Psoas muscle (tissue), 8 donors: ENCODE measurements around the gene GUF1. TPM values are rescaled to one million over a fixed set of nuclear protein-coding genes. Genes with fewer than 3 reads are reported as not detected.

Source experiments
- ATAC-seq, 4 donors: fragments of 200-7000 bp; cut with Tn5 transposase; one replicate each; pipeline ENCODE4 v1.9.1; 2020; ENCODE audit warnings: moderate library complexity in 3 of 4, mild to moderate bottlenecking in 2 of 4
- DNase-seq, 2 donors: peaks; one replicate each; pipeline ENCODE4 v3.0.0-alpha.2; 2020
- H3K27ac ChIP-seq: fragments of 200-600 bp; one replicate; pipeline ENCODE4 v1.8.0; 2022
- H3K27me3 ChIP-seq, 3 donors: fragments of 200-600 bp in 1 of 3; one replicate each; pipeline versions ENCODE4 v1.6.1 to v1.8.0; 2013 to 2022; ENCODE audit warnings: low read length in 2 of 3, mild to moderate bottlenecking in 2 of 3, moderate library complexity in 1 of 3; ENCODE audit not compliant: insufficient read depth in 3 of 3
- H3K36me3 ChIP-seq, 2 donors: fragments of 200-600 bp in 1 of 2; one replicate each; pipeline versions ENCODE4 v1.6.1 to v1.8.0; 2013 to 2022; ENCODE audit warnings: low read depth in 1 of 2, mild to moderate bottlenecking in 1 of 2, moderate library complexity in 1 of 2; ENCODE audit not compliant: insufficient read depth in 1 of 2
- H3K4me1 ChIP-seq: fragments of 200-600 bp; one replicate; pipeline ENCODE4 v1.8.0; 2022
- H3K4me3 ChIP-seq: fragments of 200-600 bp; one replicate; pipeline ENCODE4 v1.8.0; 2022; ENCODE audit warnings: mild to moderate bottlenecking
- H3K9me3 ChIP-seq: fragments of 200-600 bp; one replicate; pipeline ENCODE4 v1.8.0; 2022
- WGBS, 3 donors: extraction: QIAGEN DNeasy Blood & Tissue Kit; methylation state at CpG; one replicate each; pipeline versions ENCODE4 v1.1.6 to v1.1.7; 2013; 5-methylcytosine and 5-hydroxymethylcytosine counted together
- intact Hi-C, 2 donors: fragments of 100-400 bp; cut with DNase I; formaldehyde crosslinking; loops; one replicate each; pipeline versions ENCODE4 v1.11.0 to v1.14.2; 2022
- long read RNA-seq, 2 donors: library from polyadenylated mRNA; unstranded; transcript quantifications; one replicate each; pipeline ENCODE4 v2.0.0, GENCODE V29; 2021
- polyA plus RNA-seq, 3 donors: library from polyadenylated mRNA; stranded (reverse); fragments of 200-250 nt; gene quantifications; one replicate each; pipeline ENCODE4 v1.2.3, GENCODE V29; 2013
- total RNA-seq, 4 donors: library from RNA; stranded (reverse); fragmentation: NEBNext Ultra II Directional in 2 of 4; extraction: Animal tissue kit (Norgen Biotek cat#: 25700) in 2 of 4; gene quantifications; one replicate each; pipeline versions ENCODE4 v1.2.1 to v1.2.4, GENCODE V29; 2021 to 2023
- TF ChIP-seq, protein P1 (sequence below): fragments of 200-600 bp; IDR thresholded peaks from one replicate; pipeline ENCODE4 v1.8.0; 2022; ENCODE audit warnings: antibody characterized with exemption
- donor health status: healthy with polysubstance abuse.
- donor health status: DM: no; HTN: no; CAD: no; lungs with moderate emphysema.
- donor health status: Bipolar disorder and iron deficiency.
- donor health status: healthy.
- donor health status: DM: yes; HTN: yes; CAD: no.
- donor health status: DM: no; HTN: no; CAD: no.
- donor health status: DM: no; HTN: no; CAD: no.
- donor health status: DM: yes; HTN: yes; CAD: no.

The GUF1 gene, protein sequence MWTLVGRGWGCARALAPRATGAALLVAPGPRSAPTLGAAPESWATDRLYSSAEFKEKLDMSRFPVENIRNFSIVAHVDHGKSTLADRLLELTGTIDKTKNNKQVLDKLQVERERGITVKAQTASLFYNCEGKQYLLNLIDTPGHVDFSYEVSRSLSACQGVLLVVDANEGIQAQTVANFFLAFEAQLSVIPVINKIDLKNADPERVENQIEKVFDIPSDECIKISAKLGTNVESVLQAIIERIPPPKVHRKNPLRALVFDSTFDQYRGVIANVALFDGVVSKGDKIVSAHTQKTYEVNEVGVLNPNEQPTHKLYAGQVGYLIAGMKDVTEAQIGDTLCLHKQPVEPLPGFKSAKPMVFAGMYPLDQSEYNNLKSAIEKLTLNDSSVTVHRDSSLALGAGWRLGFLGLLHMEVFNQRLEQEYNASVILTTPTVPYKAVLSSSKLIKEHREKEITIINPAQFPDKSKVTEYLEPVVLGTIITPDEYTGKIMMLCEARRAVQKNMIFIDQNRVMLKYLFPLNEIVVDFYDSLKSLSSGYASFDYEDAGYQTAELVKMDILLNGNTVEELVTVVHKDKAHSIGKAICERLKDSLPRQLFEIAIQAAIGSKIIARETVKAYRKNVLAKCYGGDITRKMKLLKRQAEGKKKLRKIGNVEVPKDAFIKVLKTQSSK
- total RNA-seq = 10 to 100 TPM; 24.0 to 39.8 (median 32.4) TPM
- polyA plus RNA-seq = 10 to 100 TPM; 17.6 to 25.8 (median 18.3) TPM
- long read RNA-seq, donor 1, full-length matches to known transcripts = 5 of 14 reads
- long read RNA-seq, donor 1, partial matches to known transcripts = 3 of 14 reads
- long read RNA-seq, donor 1, other reads (novel, unspliced or antisense) = 6 of 14 reads
- long read RNA-seq, donor 2, full-length matches to known transcripts = 8 of 25 reads
- long read RNA-seq, donor 2, partial matches to known transcripts = 3 of 25 reads
- long read RNA-seq, donor 2, other reads (novel, unspliced or antisense) = 14 of 25 reads

DNA sequence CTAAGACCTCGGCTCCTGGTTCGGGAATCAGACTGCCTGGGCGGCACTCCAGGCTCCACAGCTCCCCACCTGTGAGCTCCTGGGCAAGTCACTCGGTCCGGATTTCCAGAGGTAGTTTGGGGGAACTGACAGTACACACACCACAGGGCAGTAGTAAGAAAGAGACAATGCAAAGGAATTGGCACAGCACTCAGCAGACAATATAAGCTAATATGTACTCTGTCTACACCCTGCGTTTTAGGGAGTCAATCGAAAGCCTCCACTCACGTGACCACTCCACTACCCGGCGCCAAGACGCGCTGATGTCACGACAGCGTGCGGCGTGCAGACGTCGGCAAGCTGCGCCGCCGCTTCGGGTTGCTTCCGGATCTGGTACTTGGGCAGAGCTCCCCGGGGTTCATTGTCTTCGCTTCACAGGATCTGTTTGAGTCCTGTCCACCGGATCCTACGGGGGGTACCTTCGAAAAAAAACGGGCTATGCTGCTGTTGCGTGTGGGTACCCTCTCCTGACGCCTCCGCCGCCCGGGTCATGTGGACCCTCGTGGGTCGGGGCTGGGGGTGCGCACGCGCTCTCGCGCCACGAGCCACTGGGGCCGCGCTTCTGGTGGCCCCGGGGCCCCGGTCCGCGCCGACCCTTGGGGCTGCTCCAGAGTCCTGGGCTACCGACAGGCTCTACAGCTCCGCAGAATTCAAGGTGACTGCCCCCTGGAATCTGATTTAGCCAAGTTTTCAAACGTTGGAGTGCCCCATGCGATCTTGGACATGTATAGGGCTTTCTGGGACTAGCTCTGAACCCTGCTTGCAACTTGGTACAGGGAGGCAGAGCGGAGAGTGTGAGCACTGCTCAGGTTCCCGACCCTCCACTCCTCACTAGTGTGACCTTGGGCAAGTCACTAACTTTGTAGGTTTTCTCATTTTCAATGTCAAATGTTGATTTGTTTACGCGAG, at the start of gene GUF1:
GUF1 (plus strand) TSS at position 327 of the 948 bp plus-strand sequence; CDS start at position 530, 203 bp downstream.
- ATAC-seq = peak; percentile 95 to 98 (median 97)
- peak; percentile 91 to 95 for DNase-seq
- WGBS, 3 donors = 1% methylated on average over 42 to 57 of the region's 57 CpGs
- peaks cover 27% of the 10 kb centered on the region for H3K4me1 ChIP-seq
- H3K9me3 ChIP-seq = no peaks in the 10 kb centered on the region
- H3K27me3 ChIP-seq = no peaks in the 10 kb centered on the region
- H3K4me3 ChIP-seq = peak within 1 kb of the TSS; percentile 87
- H3K27ac ChIP-seq = peak within 1 kb of the TSS; percentile 96
- TF ChIP-seq, protein P1, sequence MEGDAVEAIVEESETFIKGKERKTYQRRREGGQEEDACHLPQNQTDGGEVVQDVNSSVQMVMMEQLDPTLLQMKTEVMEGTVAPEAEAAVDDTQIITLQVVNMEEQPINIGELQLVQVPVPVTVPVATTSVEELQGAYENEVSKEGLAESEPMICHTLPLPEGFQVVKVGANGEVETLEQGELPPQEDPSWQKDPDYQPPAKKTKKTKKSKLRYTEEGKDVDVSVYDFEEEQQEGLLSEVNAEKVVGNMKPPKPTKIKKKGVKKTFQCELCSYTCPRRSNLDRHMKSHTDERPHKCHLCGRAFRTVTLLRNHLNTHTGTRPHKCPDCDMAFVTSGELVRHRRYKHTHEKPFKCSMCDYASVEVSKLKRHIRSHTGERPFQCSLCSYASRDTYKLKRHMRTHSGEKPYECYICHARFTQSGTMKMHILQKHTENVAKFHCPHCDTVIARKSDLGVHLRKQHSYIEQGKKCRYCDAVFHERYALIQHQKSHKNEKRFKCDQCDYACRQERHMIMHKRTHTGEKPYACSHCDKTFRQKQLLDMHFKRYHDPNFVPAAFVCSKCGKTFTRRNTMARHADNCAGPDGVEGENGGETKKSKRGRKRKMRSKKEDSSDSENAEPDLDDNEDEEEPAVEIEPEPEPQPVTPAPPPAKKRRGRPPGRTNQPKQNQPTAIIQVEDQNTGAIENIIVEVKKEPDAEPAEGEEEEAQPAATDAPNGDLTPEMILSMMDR = no peak
- H3K36me3 ChIP-seq = peaks cover 4 to 28% of the 10 kb centered on the region in 2 donors
- intact Hi-C loops = no loop called here

DNA sequence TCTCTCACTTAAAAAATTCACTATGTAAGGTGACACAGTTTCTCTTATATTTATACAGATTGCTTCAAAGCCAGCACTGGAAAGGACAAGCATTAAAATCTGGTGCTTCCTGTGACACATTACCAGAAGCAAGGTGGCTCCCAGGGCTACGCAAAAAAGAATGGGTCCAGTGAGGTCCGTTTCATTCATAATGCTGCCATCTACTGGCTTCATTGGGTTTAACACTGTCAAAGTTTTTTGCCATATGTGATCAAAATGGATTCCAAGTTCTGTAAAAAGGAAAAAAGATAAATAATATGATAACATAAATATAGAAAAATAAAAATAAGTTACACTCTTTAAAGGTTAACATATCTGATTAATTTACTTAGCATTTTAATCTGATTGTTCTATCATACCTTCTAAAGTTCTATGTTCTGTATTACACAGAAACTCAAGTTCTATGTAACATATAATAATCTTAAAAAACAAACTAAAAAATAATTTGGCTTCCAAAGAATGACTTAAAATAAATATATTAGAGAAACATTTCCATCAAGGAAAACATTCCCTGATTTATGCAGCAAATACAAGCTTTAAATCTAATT, 48.8 kb upstream of the GUF1 start:
- no peaks in the 10 kb centered on the region for H3K27me3 ChIP-seq
- no peak overlapping the region for H3K27ac ChIP-seq
- whole genome bisulfite sequencing, 3 donors = 1 to 7% (median 2%) methylated on average over 2 of the region's 2 CpGs
- peaks cover 0 to 45% of the 10 kb centered on the region in 2 donors for H3K36me3 ChIP-seq
- intact Hi-C loops = loop anchor here in 1 of 2 donors (10.0 kb wide), 1 partner anchor 1495 kb away; no protein-coding TSS in a partner anchor
- H3K9me3 ChIP-seq = no peaks in the 10 kb centered on the region
- H3K4me3 ChIP-seq = no peak overlapping the region
- ATAC-seq (peak; percentile 68 to 91 (median 84)), DNase-seq (no peak)
- H3K4me1 ChIP-seq = no peaks in the 10 kb centered on the region
- TF ChIP-seq, protein P1 = peak; percentile 72

DNA sequence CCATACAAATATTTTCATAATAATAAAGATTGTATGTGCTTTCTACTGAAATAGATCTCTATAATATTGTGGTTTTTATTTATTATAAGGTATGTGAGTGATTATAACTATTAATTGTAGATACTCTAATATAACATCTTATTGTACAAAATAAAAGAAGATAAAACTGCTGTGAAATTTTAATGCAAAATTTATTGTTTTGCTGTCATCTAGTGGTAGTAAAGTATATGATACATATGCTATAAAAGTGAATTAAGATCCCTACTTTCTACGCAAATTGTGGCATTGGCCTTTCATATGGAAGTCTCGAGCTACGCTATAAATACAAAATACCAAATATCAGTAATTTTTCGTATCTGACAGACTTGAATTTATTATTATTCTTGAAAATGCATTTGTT, 46.1 kb upstream of the GUF1 start:
- Histone ChIP-seq H3K27ac (no peak overlapping the region), H3K4me1 (no peaks in the 10 kb centered on the region), H3K4me3 (no peak overlapping the region), H3K9me3 (no peaks in the 10 kb centered on the region), H3K27me3 (no peaks in the 10 kb centered on the region), H3K36me3 (peaks cover 0 to 38% of the 10 kb centered on the region in 2 donors)
- DNase-seq (no peak), ATAC-seq (no peak)
- WGBS, 3 donors = 68 to 76% (median 69%) methylated on average over 4 of the region's 4 CpGs
- intact Hi-C loops = loop anchor here in 1 of 2 donors (5.0 kb wide), 1 partner anchor 185 kb away; the partner anchor contains the start of gene KCTD8
- TF ChIP-seq, protein P1 = peak; percentile 10
